Neural cell (in vitro differentiated cells): ENCODE data around the gene RNU6-8. TPM values are rescaled to one million over a fixed set of nuclear protein-coding genes. Genes with fewer than 3 reads are reported as not detected.

Source experiments
- H2AFZ ChIP-seq: fragments of 200-600, 300-800 bp; sonication (generic), shearing (Covaris generic); 2 replicates; pipeline ENCODE4 v1.6.0; 2014; ENCODE audit warnings: low read depth, mild to moderate bottlenecking, antibody characterized with exemption, low read length, moderate library complexity
- H3F3A ChIP-seq: fragments of 200-600 bp; shearing (Covaris generic); 2 replicates; pipeline ENCODE4 v1.6.1; 2016; ENCODE audit warnings: mild to moderate bottlenecking, moderate library complexity, mixed read lengths, antibody characterized with exemption, low read length; ENCODE audit not compliant: insufficient read depth, poor library complexity, severe bottlenecking
- H3K27ac ChIP-seq: fragments of 200-600, 300-800 bp; sonication (generic), shearing (Covaris generic); 2 replicates; pipeline ENCODE4 v1.5.1; 2014; ENCODE audit warnings: mild to moderate bottlenecking, low read length, moderate library complexity
- H3K27me3 ChIP-seq: fragments of 300-800, 200-600 bp; sonication (generic), shearing (Covaris generic); 2 replicates; pipeline ENCODE4 v1.6.0; 2014; ENCODE audit warnings: mild to moderate bottlenecking, low read depth, low read length, moderate library complexity; ENCODE audit not compliant: insufficient read depth
- H3K36me3 ChIP-seq: fragments of 300-800, 200-600 bp; sonication (generic), shearing (Covaris generic); 2 replicates; pipeline ENCODE4 v1.5.1; 2014; ENCODE audit warnings: mild to moderate bottlenecking, antibody characterized with exemption, low read length, moderate library complexity; ENCODE audit not compliant: insufficient read depth
- H3K4me2 ChIP-seq: fragments of 300-800, 200-600 bp; sonication (generic), shearing (Covaris generic); 2 replicates; pipeline ENCODE4 v1.6.0; 2014; ENCODE audit warnings: mild to moderate bottlenecking, low read length
- H3K4me3 ChIP-seq: fragments of 300-800, 200-600 bp; sonication (generic), shearing (Covaris generic); 2 replicates; pipeline ENCODE4 v1.5.1; 2014; ENCODE audit warnings: mild to moderate bottlenecking, low read length, moderate library complexity
- H3K79me2 ChIP-seq: fragments of 200-600 bp; shearing (Covaris generic); replicated peaks from 2 replicates; pipeline ENCODE4 v1.6.0; 2014; ENCODE audit warnings: mild to moderate bottlenecking, low read length, moderate library complexity; ENCODE audit not compliant: insufficient read depth
- H3K9ac ChIP-seq: fragments of 300-800, 200-600 bp; sonication (generic), shearing (Covaris generic); 2 replicates; pipeline ENCODE4 v1.6.1; 2016; ENCODE audit warnings: mild to moderate bottlenecking, low read length, mixed read lengths
- H3K9me2 ChIP-seq: fragments of 200-600 bp; shearing (Covaris generic); 2 replicates; pipeline ENCODE4 v1.6.1; 2016; ENCODE audit warnings: mild to moderate bottlenecking, low read length, mixed read lengths; ENCODE audit not compliant: insufficient read depth
- H3K9me3 ChIP-seq: fragments of 200-600, 300-800 bp; sonication (generic), shearing (Covaris generic); 2 replicates; pipeline ENCODE4 v1.6.1; 2016; ENCODE audit warnings: mild to moderate bottlenecking, mixed run types, low read length, moderate library complexity, mixed read lengths
- H4K20me1 ChIP-seq: fragments of 200-600 bp; shearing (Covaris generic); 2 replicates; pipeline ENCODE4 v1.6.1; 2016; ENCODE audit warnings: mild to moderate bottlenecking, mixed run types; ENCODE audit not compliant: insufficient read depth
- CTCF ChIP-seq: fragments of 450-650 bp; IDR thresholded peaks from 2 replicates; pipeline ENCODE4 v1.5.1; 2014; ENCODE audit warnings: antibody characterized with exemption, mild to moderate bottlenecking, moderate library complexity; ENCODE audit not compliant: poor library complexity, severe bottlenecking
- EP300 ChIP-seq: fragments of 450-650 bp; conservative IDR thresholded peaks from 2 replicates; pipeline ENCODE4 v1.6.1; 2014; ENCODE audit warnings: antibody characterized with exemption, mild to moderate bottlenecking, moderate library complexity; ENCODE audit not compliant: poor library complexity, severe bottlenecking
- EZH2 ChIP-seq: fragments of 200-600, 300-800 bp; shearing (Covaris generic), sonication (generic); IDR thresholded peaks from 2 replicates; pipeline ENCODE4 v1.6.1; 2014; ENCODE audit warnings: antibody characterized with exemption, low read length, borderline replicate concordance, mild to moderate bottlenecking; ENCODE audit not compliant: insufficient read depth, poor library complexity, severe bottlenecking
- MXI1 ChIP-seq: fragments of 450-650 bp; conservative IDR thresholded peaks from 2 replicates; pipeline ENCODE4 v1.6.1; 2014; ENCODE audit warnings: antibody characterized with exemption, mild to moderate bottlenecking; ENCODE audit not compliant: poor library complexity, severe bottlenecking
- POLR2AphosphoS5 ChIP-seq: IDR thresholded peaks from 2 replicates; pipeline ENCODE4 v1.6.1; 2012
- RAD21 ChIP-seq: fragments of 450-650 bp; conservative IDR thresholded peaks from 2 replicates; pipeline ENCODE4 v1.6.1; 2014; ENCODE audit warnings: antibody characterized with exemption, mild to moderate bottlenecking, moderate library complexity
- REST ChIP-seq: IDR thresholded peaks from 2 replicates; pipeline ENCODE4 v1.6.1; 2012; ENCODE audit warnings: borderline replicate concordance
- SMC3 ChIP-seq: fragments of 450-650 bp; conservative IDR thresholded peaks from 2 replicates; pipeline ENCODE4 v1.6.1; 2014; ENCODE audit warnings: antibody characterized with exemption, mild to moderate bottlenecking, moderate library complexity; ENCODE audit not compliant: poor library complexity
- TAF1 ChIP-seq: IDR thresholded peaks from 2 replicates; pipeline ENCODE4 v1.6.1; 2012; ENCODE audit warnings: low read depth
- polyA plus RNA-seq: library from polyadenylated mRNA; depleted of rRNA; stranded (reverse); fragments of >200 nt; gene quantifications from 2 replicates; pipeline ENCODE4 v1.2.3, GENCODE V29; 2014

RNU6-8 gene
- polyA plus RNA-seq, 1 donor from 2014 or later: not detected

- Histone ChIP-seq H3K36me3 (no peaks in the 10 kb centered on the region), H3F3A (peaks cover 8% of the 10 kb centered on the region), H3K9me2 (no peaks in the 10 kb centered on the region), H3K4me3 (peak within 1 kb of the TSS; percentile 90), H3K79me2 (no peaks in the 10 kb centered on the region), H3K9me3 (no peaks in the 10 kb centered on the region), H3K27me3 (no peaks in the 10 kb centered on the region), H2AFZ (peak within 1 kb of the TSS; percentile 75), H3K27ac (peak within 1 kb of the TSS; percentile 83), H3K9ac (peak within 1 kb of the TSS; percentile 77), H4K20me1 (no peaks in the 10 kb centered on the region), H3K4me2 (peak within 1 kb of the TSS; percentile 62)
- TF ChIP-seq EP300: no peak
- TF ChIP-seq SMC3: no peak
- no peak for TF ChIP-seq RAD21
- no peak for TF ChIP-seq CTCF
- peak; percentile 26 for TF ChIP-seq TAF1
- peak; percentile 11 for TF ChIP-seq MXI1
- TF ChIP-seq REST: peak; percentile 13
- no peak for TF ChIP-seq POLR2AphosphoS5
These were observed 1.1 kb downstream of the RNU6-8 start, which contains the start of gene RNU6-7 for GRCh38 chr14:32201816-32202490. TSS of gene RNU6-7 (plus strand) at chr14:32202045.

- H3F3A ChIP-seq: peaks cover 8% of the 10 kb centered on the region
- H3K4me2 ChIP-seq: peak overlapping the region; percentile 49
- peak overlapping the region; percentile 90 for H3K4me3 ChIP-seq
These were observed 1.8 kb downstream of the RNU6-8 start for GRCh38 chr14:32201193-32201815.

More at GRCh38 chr14:32201193-32201815, 1.8 kb downstream of the RNU6-8 start:
- Histone ChIP-seq H3K27me3 (no peaks in the 10 kb centered on the region), H3K79me2 (no peaks in the 10 kb centered on the region), H4K20me1 (no peaks in the 10 kb centered on the region), H3K9me3 (no peaks in the 10 kb centered on the region), H3K9me2 (no peaks in the 10 kb centered on the region), H3K36me3 (no peaks in the 10 kb centered on the region), H3K9ac (peak overlapping the region; percentile 77), H3K27ac (peak overlapping the region; percentile 83), H2AFZ (peak overlapping the region; percentile 75)
- TF ChIP-seq MXI1 (peak; percentile 67), EP300 (no peak), REST (no peak), CTCF (peak; percentile 18), POLR2AphosphoS5 (no peak), TAF1 (no peak), EZH2 (no peak), SMC3 (peak; percentile 22), RAD21 (no peak)
